ENCODE data around the gene KLHDC8A. TPM values are rescaled to one million over a fixed set of nuclear protein-coding genes. Genes with fewer than 3 reads are reported as not detected.

The KLHDC8A gene
- total RNA-seq, 1 donor from 2014 or later, result 3.9 TPM

DNA sequence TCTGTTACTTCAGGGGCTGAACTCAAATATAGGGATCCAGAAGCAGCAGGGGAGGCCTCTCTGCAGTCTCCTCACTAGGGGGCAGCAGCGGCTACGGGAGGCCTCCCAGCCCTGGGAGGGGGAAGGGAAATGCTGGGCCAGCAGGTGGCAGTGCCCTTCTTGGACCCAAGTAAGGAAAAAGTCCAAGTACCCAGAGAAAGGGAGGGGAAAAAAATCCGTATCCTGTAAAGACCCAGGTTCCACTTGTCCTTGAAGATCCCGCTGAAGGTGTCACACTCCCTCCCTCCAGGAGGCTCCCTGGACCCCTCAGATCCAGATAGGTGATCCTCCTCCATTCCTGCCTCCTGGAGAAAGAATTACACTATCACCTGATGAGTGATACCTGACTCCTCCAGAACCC is 21.0 kb downstream of the KLHDC8A start:
- no peaks in the 10 kb centered on the region for H3K9me3 Mint-ChIP-seq
- H3K27ac Mint-ChIP-seq, result no peak overlapping the region
- peak; percentile 79 for DNase-seq (ENCODE audit: extremely low spot score, unreplicated experiment)
- H3K27me3 Mint-ChIP-seq, result peaks cover 43% of the 10 kb centered on the region
- H3K36me3 Mint-ChIP-seq, result no peaks in the 10 kb centered on the region
- TF ChIP-seq, protein P1, sequence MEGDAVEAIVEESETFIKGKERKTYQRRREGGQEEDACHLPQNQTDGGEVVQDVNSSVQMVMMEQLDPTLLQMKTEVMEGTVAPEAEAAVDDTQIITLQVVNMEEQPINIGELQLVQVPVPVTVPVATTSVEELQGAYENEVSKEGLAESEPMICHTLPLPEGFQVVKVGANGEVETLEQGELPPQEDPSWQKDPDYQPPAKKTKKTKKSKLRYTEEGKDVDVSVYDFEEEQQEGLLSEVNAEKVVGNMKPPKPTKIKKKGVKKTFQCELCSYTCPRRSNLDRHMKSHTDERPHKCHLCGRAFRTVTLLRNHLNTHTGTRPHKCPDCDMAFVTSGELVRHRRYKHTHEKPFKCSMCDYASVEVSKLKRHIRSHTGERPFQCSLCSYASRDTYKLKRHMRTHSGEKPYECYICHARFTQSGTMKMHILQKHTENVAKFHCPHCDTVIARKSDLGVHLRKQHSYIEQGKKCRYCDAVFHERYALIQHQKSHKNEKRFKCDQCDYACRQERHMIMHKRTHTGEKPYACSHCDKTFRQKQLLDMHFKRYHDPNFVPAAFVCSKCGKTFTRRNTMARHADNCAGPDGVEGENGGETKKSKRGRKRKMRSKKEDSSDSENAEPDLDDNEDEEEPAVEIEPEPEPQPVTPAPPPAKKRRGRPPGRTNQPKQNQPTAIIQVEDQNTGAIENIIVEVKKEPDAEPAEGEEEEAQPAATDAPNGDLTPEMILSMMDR (conservative IDR thresholded peaks at IDR 0.05), result peak; percentile 93
- H3K4me1 Mint-ChIP-seq (ENCODE audit: unreplicated experiment), result no peaks in the 10 kb centered on the region
- no peak overlapping the region for H3K4me3 Mint-ChIP-seq

DNA sequence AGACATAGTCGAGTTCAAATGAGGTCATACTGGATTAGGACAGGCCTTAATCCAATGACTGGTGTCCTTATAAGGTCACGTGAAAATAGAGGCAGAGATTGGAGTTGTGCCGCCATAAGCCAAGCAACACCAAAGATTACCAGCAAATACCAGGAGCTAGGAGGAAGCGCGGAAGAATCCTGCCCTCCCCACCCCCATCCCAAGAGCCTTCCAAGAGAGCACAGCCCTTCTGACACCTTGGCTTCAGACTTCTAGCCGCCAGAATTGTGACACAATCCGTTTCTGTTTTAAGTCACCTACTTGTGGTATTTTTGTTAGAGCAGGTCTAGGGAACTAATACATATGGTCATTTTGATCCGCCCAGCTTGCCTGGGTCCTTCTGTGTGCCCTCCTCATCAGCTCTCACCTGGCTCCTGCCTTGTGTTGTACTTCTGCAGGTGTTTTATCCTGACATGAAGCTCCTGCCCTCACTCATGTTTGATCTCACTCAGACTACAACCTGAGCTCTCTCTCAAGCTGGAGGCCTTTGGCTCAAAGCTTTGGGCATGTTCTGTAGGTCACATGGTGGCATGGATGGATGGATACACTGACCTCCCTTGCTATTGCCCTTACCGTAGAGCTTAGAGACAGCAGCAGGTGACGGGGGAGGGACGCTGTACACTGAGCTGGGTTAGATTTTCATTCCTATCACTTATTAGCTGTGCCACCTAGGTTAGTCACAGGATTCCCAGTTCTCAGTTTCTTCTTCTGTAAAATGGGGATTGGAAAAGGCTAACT is 24.5 kb downstream of the KLHDC8A start:
- Mint-ChIP-seq H3K27ac (no peak overlapping the region), H3K27me3 (peaks cover 34% of the 10 kb centered on the region), H3K36me3 (no peaks in the 10 kb centered on the region), H3K4me1 (ENCODE audit: unreplicated experiment) (peaks cover 5% of the 10 kb centered on the region), H3K4me3 (no peak overlapping the region), H3K9me3 (no peaks in the 10 kb centered on the region)
- TF ChIP-seq, protein P1 (conservative IDR thresholded peaks at IDR 0.05), result no peak
- DNase-seq (ENCODE audit: extremely low spot score, unreplicated experiment), result no peak

DNA sequence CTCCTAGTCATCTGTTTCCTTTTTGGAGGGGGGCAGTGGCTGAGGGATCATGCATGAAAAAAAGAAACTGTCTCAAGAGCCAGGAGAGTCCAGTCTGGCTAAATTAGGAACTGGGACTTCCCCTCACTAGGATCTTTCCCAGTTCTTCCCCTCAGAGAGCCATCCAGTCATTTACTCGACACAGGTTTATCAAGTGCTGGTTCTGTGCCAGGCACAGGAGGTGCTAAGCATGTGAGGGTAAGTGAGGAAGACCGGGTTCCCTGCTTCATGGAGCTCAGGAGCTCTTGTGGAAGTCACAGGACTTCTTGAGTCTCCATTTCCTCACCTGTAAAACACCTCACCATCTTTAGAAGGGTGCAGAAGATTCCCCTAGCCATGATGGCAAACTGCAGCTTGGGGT is 26.6 kb downstream of the KLHDC8A start:
- no peak overlapping the region for H3K4me3 Mint-ChIP-seq
- H3K9me3 Mint-ChIP-seq, result no peaks in the 10 kb centered on the region

DNA sequence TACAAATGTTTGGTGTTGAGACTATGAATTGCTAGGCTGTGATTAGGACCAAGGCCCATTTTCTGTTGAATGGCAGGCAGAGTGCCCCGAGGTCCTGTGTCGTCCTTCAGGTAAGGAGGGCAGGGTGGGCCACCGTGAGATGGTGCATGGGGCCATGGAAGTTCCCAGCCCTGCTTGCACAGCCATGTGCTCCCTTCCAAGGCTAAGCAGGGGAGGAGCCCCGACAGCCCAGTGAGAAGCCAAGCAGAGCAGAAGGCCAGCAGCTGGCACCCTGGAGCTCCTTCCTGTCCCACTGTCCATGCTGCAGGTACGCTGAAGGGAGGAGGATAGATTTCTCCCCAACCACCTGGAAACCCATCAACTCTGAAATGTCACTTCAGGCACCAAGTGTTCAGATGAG is 27.0 kb downstream of the KLHDC8A start:
- H3K4me1 Mint-ChIP-seq (ENCODE audit: unreplicated experiment), result peaks cover 14% of the 10 kb centered on the region
- TF ChIP-seq, protein P1 (conservative IDR thresholded peaks at IDR 0.05), result no peak
- no peak for DNase-seq (ENCODE audit: extremely low spot score, unreplicated experiment)
- H3K27me3 Mint-ChIP-seq, result peaks cover 28% of the 10 kb centered on the region
- no peaks in the 10 kb centered on the region for H3K36me3 Mint-ChIP-seq
- H3K4me3 Mint-ChIP-seq, result no peak overlapping the region
- H3K27ac Mint-ChIP-seq, result no peak overlapping the region
- H3K9me3 Mint-ChIP-seq, result no peaks in the 10 kb centered on the region

More for the DNA sequence above, 26.6 kb downstream of the KLHDC8A start:
- H3K27me3 Mint-ChIP-seq, result peaks cover 28% of the 10 kb centered on the region
- DNase-seq (ENCODE audit: extremely low spot score, unreplicated experiment), result no peak
- H3K4me1 Mint-ChIP-seq (ENCODE audit: unreplicated experiment), result peaks cover 10% of the 10 kb centered on the region
- H3K36me3 Mint-ChIP-seq, result no peaks in the 10 kb centered on the region
- TF ChIP-seq, protein P1 (conservative IDR thresholded peaks at IDR 0.05), result no peak
- no peak overlapping the region for H3K27ac Mint-ChIP-seq

DNA sequence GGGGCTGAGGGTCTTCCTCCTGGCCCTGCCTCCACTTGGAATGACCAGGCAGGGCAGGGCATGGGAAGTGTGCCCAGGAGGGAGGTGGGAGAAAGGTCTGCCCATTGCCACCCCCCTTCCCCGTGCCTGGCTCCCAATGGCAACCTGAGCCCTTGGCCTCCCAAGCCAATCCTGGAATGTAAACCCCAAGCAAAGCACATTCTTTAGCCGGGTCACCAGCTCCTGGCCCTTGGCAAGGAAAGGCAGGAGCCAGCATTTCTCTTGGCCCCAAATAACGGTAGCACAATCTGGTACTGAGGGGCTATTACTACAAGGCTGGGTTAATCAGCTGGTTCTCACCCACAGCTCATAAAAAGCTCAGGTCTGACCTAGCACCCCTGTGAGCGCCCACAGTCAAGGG is 28.2 kb downstream of the KLHDC8A start:
- Mint-ChIP-seq H3K36me3 (no peaks in the 10 kb centered on the region), H3K4me3 (no peak overlapping the region), H3K27ac (no peak overlapping the region), H3K4me1 (ENCODE audit: unreplicated experiment) (peaks cover 14% of the 10 kb centered on the region), H3K27me3 (peaks cover 23% of the 10 kb centered on the region), H3K9me3 (no peaks in the 10 kb centered on the region)
- TF ChIP-seq, protein P1 (conservative IDR thresholded peaks at IDR 0.05), result no peak
- no peak for DNase-seq (ENCODE audit: extremely low spot score, unreplicated experiment)
